HEK293T (cell line): ENCODE data around the gene TRIM24.
"Not testable (repeated sequence)": the region's sequence is repeated elsewhere in the genome, so short reads cannot be mapped to it uniquely, and the experiment has no call there.

ENCODE experiments used
- ARNT ChIP-seq: fragments of 450-650 bp; IDR thresholded peaks from 2 replicates; pipeline ENCODE4 v1.6.1; 2017; ENCODE audit warnings: mild to moderate bottlenecking
- BHLHE40 ChIP-seq: fragments of 450-650 bp; IDR thresholded peaks from 2 replicates; pipeline ENCODE4 v1.6.1; 2016; ENCODE audit warnings: mild to moderate bottlenecking, moderate library complexity, borderline replicate concordance
- CTBP1 ChIP-seq: fragments of 450-650 bp; IDR thresholded peaks from 2 replicates; pipeline ENCODE4 v1.6.1; 2016; ENCODE audit warnings: borderline replicate concordance
- ELF4 ChIP-seq: fragments of 450-650 bp; IDR thresholded peaks from 2 replicates; pipeline ENCODE4 v1.6.1; 2017; ENCODE audit warnings: antibody characterized with exemption
- L3MBTL2 ChIP-seq: fragments of 450-650 bp; conservative IDR thresholded peaks from 2 replicates; pipeline ENCODE4 v1.6.1; 2016; ENCODE audit warnings: mild to moderate bottlenecking
- LEF1 ChIP-seq: fragments of 450-650 bp; IDR thresholded peaks from 2 replicates; pipeline ENCODE4 v1.6.1; 2017; ENCODE audit warnings: mild to moderate bottlenecking, borderline replicate concordance
- NFRKB ChIP-seq: fragments of 450-650 bp; IDR thresholded peaks from 2 replicates; pipeline ENCODE4 v1.6.1; 2016; ENCODE audit warnings: mild to moderate bottlenecking, moderate library complexity
- SP1 ChIP-seq: fragments of 450-650 bp; IDR thresholded peaks from 2 replicates; pipeline ENCODE4 v1.6.1; 2017
- SUZ12 ChIP-seq: fragments of 450-650 bp; IDR thresholded peaks from 2 replicates; pipeline ENCODE4 v1.6.1; 2016; ENCODE audit warnings: mild to moderate bottlenecking
- TARDBP ChIP-seq: fragments of 450-650 bp; IDR thresholded peaks from 2 replicates; pipeline ENCODE4 v1.6.1; 2016
- ZNF384 ChIP-seq: fragments of 450-650 bp; IDR thresholded peaks from 2 replicates; pipeline ENCODE4 v1.6.1; 2016

GRCh38 chr7:138485508-138485907 is 25.4 kb downstream of the TRIM24 start:
- TF ChIP-seq CTBP1, TARDBP, SP1, BHLHE40, ELF4, LEF1, ARNT, L3MBTL2, ZNF384, SUZ12, NFRKB: not testable (repeated sequence)
